Measurements from ENCODE around the gene PAIP2. TPM values are rescaled to one million over a fixed set of nuclear protein-coding genes. Genes with fewer than 3 reads are reported as not detected.
A peak's percentile ranks its signal among the peaks of the same experiment; 100 is the strongest.
"Not testable (repeated sequence)": the region's sequence is repeated elsewhere in the genome, so short reads cannot be mapped to it uniquely, and the experiment has no call there.

PAIP2 gene
- total and polyA plus RNA-seq, 5 donors from 2014 or later, result 126 to 426 (median 350) TPM

DNA sequence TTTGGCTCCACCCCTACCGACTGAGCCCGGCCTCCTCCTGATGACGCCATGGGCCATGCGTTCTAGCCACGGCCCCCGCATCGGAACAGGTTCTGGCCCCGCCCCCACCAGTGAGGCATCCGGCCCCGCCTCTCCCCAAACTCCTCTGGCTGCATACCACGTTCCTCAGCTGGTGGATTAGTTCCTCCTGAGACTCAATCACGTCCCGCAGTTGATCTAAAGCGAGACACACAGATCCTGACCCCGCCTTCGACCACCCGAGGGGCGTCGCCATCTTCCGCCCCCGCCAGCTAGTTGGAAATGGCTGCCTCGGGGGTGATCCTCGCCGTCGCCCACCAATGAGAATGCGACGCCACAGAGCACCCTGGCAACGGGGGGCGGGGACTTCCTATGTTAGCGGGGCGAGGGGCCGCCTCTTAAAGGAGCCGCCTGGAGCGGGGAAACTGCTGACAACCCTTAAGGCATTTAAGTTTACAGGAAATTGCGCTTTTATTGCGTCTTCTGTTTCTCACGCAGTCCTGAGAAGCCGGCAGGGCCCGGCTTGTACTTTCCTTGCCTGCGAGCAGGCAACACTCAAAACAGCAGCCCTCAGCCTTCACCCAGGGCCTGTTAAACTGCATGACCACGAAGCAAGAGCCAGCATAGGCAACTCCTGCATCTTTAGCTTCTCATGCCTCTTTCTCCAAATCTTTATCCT lies 62.3 kb downstream of the PAIP2 start, which contains the start of gene SPATA24:
Gene SPATA24, minus strand, starts transcription at position 303 of the 697 bp plus-strand sequence. Its CDS starts 29 bp downstream, at position 274.
- H3K27me3 ChIP-seq (ENCODE audit: control insufficient read depth, insufficient read depth, low read length), result no peaks in the 10 kb centered on the region
- DNase-seq, result peak; percentile 96 to 100 (median 98)
- Mint-ChIP-seq H3K36me3 (no peaks in the 10 kb centered on the region), H3K27ac (peak within 1 kb of the TSS; percentile 99 to 100 (median 99)), H3K4me3 (peak within 1 kb of the TSS; percentile 90 to 99 (median 95)), H3K4me1 (peaks cover 16 to 34% (median 26%) of the 10 kb centered on the region in 4 donors), H3K9me3 (no peaks in the 10 kb centered on the region), H3K27me3 (no peaks in the 10 kb centered on the region)
- peaks cover 17% of the 10 kb centered on the region for H3K4me1 ChIP-seq (ENCODE audit: control insufficient read depth, insufficient read depth, low read length, poor library complexity, severe bottlenecking)
- H3K36me3 ChIP-seq (ENCODE audit: control insufficient read depth, insufficient read depth, low read length), result no peaks in the 10 kb centered on the region
- no peaks in the 10 kb centered on the region for H3K9me3 ChIP-seq (ENCODE audit: control insufficient read depth in 2 of 2, low read length in 2 of 2)
- peak within 1 kb of the TSS; percentile 94 for H3K27ac ChIP-seq (ENCODE audit: insufficient read depth, low read length, poor library complexity, severe bottlenecking)
- peak; percentile 92 to 93 for ATAC-seq (ENCODE audit: low read depth in 2 of 2)
- peak within 1 kb of the TSS; percentile 81 for H3K4me3 ChIP-seq (ENCODE audit: low read depth, low read length)

DNA sequence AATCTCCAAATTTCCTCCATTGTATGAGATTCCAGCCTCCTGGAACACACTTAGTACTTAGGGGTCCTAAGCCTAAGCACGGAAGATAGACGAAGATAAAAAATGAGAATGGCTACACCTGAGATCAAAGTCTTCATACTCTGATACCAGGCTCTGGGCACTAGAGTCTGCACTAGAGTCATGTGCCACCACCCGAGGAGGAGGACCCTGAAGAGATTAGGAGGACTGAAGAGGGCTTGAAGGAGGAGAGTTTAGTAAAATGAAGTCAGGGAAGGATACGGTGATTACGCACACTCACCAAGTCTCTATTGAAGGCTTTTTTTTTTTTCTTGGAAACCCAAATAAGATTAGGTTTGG lies 62.8 kb downstream of the PAIP2 start:
- ATAC-seq (ENCODE audit: low read depth in 2 of 2), result no peak
- Mint-ChIP-seq H3K9me3 (no peaks in the 10 kb centered on the region), H3K27ac (peak overlapping the region; percentile 99 to 100 (median 99)), H3K4me1 (peaks cover 16 to 34% (median 25%) of the 10 kb centered on the region in 4 donors), H3K36me3 (peaks cover under 1% of the 10 kb centered on the region), H3K4me3 (peak overlapping the region; percentile 90 to 99 (median 95)), H3K27me3 (no peaks in the 10 kb centered on the region)
- H3K4me1 ChIP-seq (ENCODE audit: control insufficient read depth, insufficient read depth, low read length, poor library complexity, severe bottlenecking), result peaks cover 17% of the 10 kb centered on the region
- H3K27me3 ChIP-seq (ENCODE audit: control insufficient read depth, insufficient read depth, low read length), result no peaks in the 10 kb centered on the region
- peak overlapping the region; percentile 73 for H3K4me3 ChIP-seq (ENCODE audit: low read depth, low read length)
- H3K36me3 ChIP-seq (ENCODE audit: control insufficient read depth, insufficient read depth, low read length), result no peaks in the 10 kb centered on the region
- peak overlapping the region; percentile 94 for H3K27ac ChIP-seq (ENCODE audit: insufficient read depth, low read length, poor library complexity, severe bottlenecking)
- H3K9me3 ChIP-seq (ENCODE audit: control insufficient read depth in 2 of 2, low read length in 2 of 2), result no peaks in the 10 kb centered on the region
- DNase-seq, result no peak

DNA sequence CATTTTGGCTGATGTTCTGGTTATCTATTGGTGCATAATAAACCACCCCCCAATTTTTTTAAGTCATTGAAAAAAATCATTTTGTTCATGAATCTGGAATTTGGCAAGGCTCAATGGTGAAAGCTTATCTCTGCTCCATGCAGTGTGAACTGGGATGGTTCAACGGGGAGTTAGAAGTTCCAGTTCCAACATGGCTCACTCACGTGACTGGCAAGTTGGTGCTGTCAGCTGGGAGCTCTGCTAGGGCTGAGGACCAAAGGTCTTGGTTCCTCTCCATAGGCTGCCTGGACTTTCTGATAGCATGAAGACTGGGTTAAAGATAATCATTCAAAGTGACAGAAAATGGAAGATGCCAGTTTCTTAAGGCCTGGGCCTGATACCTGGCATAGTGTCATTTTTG lies 65.3 kb downstream of the PAIP2 start:
- Mint-ChIP-seq H3K9me3 (no peaks in the 10 kb centered on the region), H3K27ac (peak overlapping the region in 1 of 3 donors; percentile 0), H3K4me1 (peaks cover 16 to 34% (median 25%) of the 10 kb centered on the region in 4 donors), H3K4me3 (no peak overlapping the region), H3K36me3 (peaks cover 5% of the 10 kb centered on the region), H3K27me3 (no peaks in the 10 kb centered on the region)
- Histone ChIP-seq H3K4me3 (ENCODE audit: low read depth, low read length) (no peak overlapping the region), H3K4me1 (ENCODE audit: control insufficient read depth, insufficient read depth, low read length, poor library complexity, severe bottlenecking) (peaks cover 17% of the 10 kb centered on the region), H3K27me3 (ENCODE audit: control insufficient read depth, insufficient read depth, low read length) (no peaks in the 10 kb centered on the region), H3K27ac (ENCODE audit: insufficient read depth, low read length, poor library complexity, severe bottlenecking) (no peak overlapping the region), H3K9me3 (ENCODE audit: control insufficient read depth in 2 of 2, low read length in 2 of 2) (no peaks in the 10 kb centered on the region), H3K36me3 (ENCODE audit: control insufficient read depth, insufficient read depth, low read length) (no peaks in the 10 kb centered on the region)
- ATAC-seq (ENCODE audit: low read depth in 2 of 2) (no peak), DNase-seq (no peak)

DNA sequence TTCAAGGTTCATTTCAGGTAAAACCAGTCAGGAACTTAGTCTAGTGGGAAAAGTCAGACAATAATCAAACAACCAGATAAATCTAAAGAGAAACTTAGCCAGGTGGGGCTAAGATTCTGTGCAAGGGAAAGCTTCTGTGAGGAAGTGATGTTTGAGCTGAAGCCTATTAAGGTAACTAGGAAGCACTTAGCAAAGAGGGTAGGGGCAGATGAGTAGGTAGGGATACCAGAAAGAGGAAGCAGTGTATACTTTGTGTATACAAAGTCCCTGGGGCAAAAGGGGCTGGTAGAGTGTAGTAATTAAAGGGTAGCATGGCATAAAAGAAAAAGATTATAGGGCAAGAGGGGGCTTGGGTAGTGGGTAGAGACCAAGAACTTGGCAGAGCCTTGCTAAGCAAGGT lies 65.9 kb downstream of the PAIP2 start:
- H3K27ac Mint-ChIP-seq, result peak overlapping the region in 1 of 3 donors; percentile 64

DNA sequence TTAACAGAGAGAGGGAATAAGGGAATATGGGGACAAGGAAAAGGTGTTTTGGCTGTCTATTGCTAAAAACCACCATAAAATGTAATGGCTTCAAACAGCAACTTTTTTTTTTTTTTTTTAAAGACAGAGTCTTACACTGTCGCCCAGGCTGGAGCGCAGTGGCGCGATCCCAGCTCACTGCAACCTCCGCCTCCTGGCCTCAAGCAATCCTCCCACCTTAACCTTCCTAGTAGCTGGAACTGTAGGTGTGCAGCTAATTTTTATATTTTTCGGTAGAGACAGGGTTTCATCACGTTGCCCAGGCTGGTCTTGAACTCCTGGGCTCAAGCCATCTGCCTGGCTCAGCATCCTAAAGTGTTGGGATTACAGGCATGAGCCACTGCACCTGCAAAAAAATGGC lies 66.5 kb downstream of the PAIP2 start:
- Mint-ChIP-seq H3K9me3 (no peaks in the 10 kb centered on the region), H3K27ac (peak overlapping the region in 1 of 3 donors; percentile 64), H3K36me3 (peaks cover 5% of the 10 kb centered on the region), H3K4me1 (peaks cover 18 to 25% (median 22%) of the 10 kb centered on the region in 4 donors), H3K4me3 (no peak overlapping the region), H3K27me3 (no peaks in the 10 kb centered on the region)
- no peaks in the 10 kb centered on the region for H3K27me3 ChIP-seq (ENCODE audit: control insufficient read depth, insufficient read depth, low read length)
- no peak overlapping the region for H3K27ac ChIP-seq (ENCODE audit: insufficient read depth, low read length, poor library complexity, severe bottlenecking)
- no peaks in the 10 kb centered on the region for H3K9me3 ChIP-seq (ENCODE audit: control insufficient read depth in 2 of 2, low read length in 2 of 2)
- H3K4me3 ChIP-seq (ENCODE audit: low read depth, low read length), result no peak overlapping the region
- H3K4me1 ChIP-seq (ENCODE audit: control insufficient read depth, insufficient read depth, low read length, poor library complexity, severe bottlenecking), result peaks cover 14% of the 10 kb centered on the region
- DNase-seq (no peak), ATAC-seq (ENCODE audit: low read depth in 2 of 2) (no peak)
- H3K36me3 ChIP-seq (ENCODE audit: control insufficient read depth, insufficient read depth, low read length), result no peaks in the 10 kb centered on the region

More for the DNA sequence above, 65.9 kb downstream of the PAIP2 start:
- H3K27me3 ChIP-seq (ENCODE audit: control insufficient read depth, insufficient read depth, low read length), result no peaks in the 10 kb centered on the region
- H3K9me3 Mint-ChIP-seq, result no peaks in the 10 kb centered on the region
- DNase-seq, result no peak
- peaks cover 16 to 31% (median 25%) of the 10 kb centered on the region in 4 donors for H3K4me1 Mint-ChIP-seq
- H3K4me3 ChIP-seq (ENCODE audit: low read depth, low read length), result no peak overlapping the region
- no peaks in the 10 kb centered on the region for H3K9me3 ChIP-seq (ENCODE audit: control insufficient read depth in 2 of 2, low read length in 2 of 2)
- ATAC-seq (ENCODE audit: low read depth in 2 of 2), result no peak
- H3K27ac ChIP-seq (ENCODE audit: insufficient read depth, low read length, poor library complexity, severe bottlenecking), result no peak overlapping the region
- H3K4me1 ChIP-seq (ENCODE audit: control insufficient read depth, insufficient read depth, low read length, poor library complexity, severe bottlenecking), result peaks cover 17% of the 10 kb centered on the region
- H3K36me3 Mint-ChIP-seq, result peaks cover 5% of the 10 kb centered on the region
- no peaks in the 10 kb centered on the region for H3K27me3 Mint-ChIP-seq
- H3K36me3 ChIP-seq (ENCODE audit: control insufficient read depth, insufficient read depth, low read length), result no peaks in the 10 kb centered on the region
- H3K4me3 Mint-ChIP-seq, result peak overlapping the region in 1 of 4 donors; percentile 43

DNA sequence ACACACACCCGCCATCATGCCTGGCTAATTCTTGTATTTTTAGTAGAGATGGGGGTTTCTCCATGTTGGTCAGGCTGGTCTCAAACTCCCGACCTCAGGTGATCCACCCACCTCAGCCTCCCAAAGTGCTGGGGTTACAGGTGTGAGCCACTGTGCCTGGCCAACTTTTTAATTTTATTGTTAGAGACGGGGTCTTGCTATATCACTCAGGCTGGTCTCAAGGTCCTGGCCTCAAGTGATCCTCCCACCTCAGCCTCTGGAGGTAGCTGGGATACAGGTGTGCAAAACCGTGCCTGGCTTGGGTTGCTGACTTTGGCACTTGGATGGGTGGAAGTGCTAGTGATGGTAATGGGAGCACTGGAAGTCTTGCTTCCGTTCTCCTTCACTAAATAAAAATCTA lies 67.5 kb downstream of the PAIP2 start:
- DNase-seq; H3K9me3 ChIP-seq (ENCODE audit: control insufficient read depth in 2 of 2, low read length in 2 of 2); H3K27ac ChIP-seq (ENCODE audit: insufficient read depth, low read length, poor library complexity, severe bottlenecking); H3K36me3 Mint-ChIP-seq; H3K36me3 ChIP-seq (ENCODE audit: control insufficient read depth, insufficient read depth, low read length); ATAC-seq (ENCODE audit: low read depth in 2 of 2); H3K27me3 Mint-ChIP-seq; H3K4me3 ChIP-seq (ENCODE audit: low read depth, low read length); H3K4me3 Mint-ChIP-seq; H3K27ac Mint-ChIP-seq; H3K9me3 Mint-ChIP-seq; H3K27me3 ChIP-seq (ENCODE audit: control insufficient read depth, insufficient read depth, low read length): not testable (repeated sequence)
- peaks cover 22 to 27% (median 25%) of the 10 kb centered on the region in 4 donors for H3K4me1 Mint-ChIP-seq
- H3K4me1 ChIP-seq (ENCODE audit: control insufficient read depth, insufficient read depth, low read length, poor library complexity, severe bottlenecking), result peaks cover 13% of the 10 kb centered on the region

DNA sequence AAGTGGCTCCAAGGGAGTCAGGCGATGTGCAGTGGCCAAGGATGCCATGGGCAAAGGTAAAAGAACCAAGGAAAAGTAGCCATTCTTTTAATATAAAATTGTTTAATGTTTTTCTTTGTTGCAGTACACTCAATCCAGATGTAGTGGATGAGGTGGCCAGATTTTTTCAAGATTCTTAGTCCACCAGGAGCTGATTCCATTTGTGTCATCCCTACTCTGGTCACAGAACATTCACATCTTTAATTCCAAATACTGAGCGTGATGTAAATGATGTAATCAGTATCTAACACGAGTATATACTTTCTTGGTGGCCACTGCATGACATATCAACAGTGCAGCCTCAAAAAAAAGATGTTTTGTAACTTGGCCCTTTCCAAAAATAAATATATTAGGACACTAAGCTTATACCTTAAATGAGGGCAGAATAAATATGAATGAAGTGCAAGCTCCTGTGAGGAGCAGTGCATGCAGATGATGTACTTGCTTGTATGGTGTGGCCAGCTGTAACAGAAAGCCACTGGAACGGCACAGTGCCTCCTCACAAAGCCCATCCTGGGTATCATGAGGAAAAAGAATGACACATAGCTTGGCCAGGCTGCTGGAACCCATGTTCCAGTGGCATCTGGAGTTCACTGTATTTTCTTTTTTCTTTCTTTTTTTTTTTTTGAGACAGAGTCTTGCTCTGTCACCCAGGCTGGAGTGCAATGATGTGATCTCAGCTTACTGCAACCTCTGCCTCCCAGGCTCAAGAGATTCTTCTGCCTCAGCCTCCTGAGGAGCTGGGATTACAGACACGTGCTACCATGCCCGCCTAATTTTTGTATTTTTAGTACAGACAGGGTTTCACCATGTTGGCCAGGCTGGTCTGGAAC lies 68.7 kb downstream of the PAIP2 start:
- Mint-ChIP-seq H3K4me3 (peak overlapping the region in 1 of 4 donors; percentile 38), H3K4me1 (peaks cover 28 to 31% (median 30%) of the 10 kb centered on the region in 4 donors), H3K27me3 (no peaks in the 10 kb centered on the region), H3K36me3 (peaks cover 5% of the 10 kb centered on the region), H3K27ac (no peak overlapping the region), H3K9me3 (no peaks in the 10 kb centered on the region)
- H3K27ac ChIP-seq (ENCODE audit: insufficient read depth, low read length, poor library complexity, severe bottlenecking), result no peak overlapping the region
- no peaks in the 10 kb centered on the region for H3K36me3 ChIP-seq (ENCODE audit: control insufficient read depth, insufficient read depth, low read length)
- H3K4me3 ChIP-seq (ENCODE audit: low read depth, low read length), result no peak overlapping the region
- no peak for DNase-seq
- no peak for ATAC-seq (ENCODE audit: low read depth in 2 of 2)
- H3K9me3 ChIP-seq (ENCODE audit: control insufficient read depth in 2 of 2, low read length in 2 of 2), result no peaks in the 10 kb centered on the region
- H3K27me3 ChIP-seq (ENCODE audit: control insufficient read depth, insufficient read depth, low read length), result no peaks in the 10 kb centered on the region
- H3K4me1 ChIP-seq (ENCODE audit: control insufficient read depth, insufficient read depth, low read length, poor library complexity, severe bottlenecking), result peaks cover 18% of the 10 kb centered on the region

Measured in CD4-positive, CD25-positive, alpha-beta regulatory T cell (primary cell).